Activated B cell treated with CpG ODN at 0.5 μM for 24 hours (primary cell): ENCODE results near the gene PHF13. TPM values are rescaled to one million over a fixed set of nuclear protein-coding genes. Genes with fewer than 3 reads are reported as not detected.

Experiments used
- ATAC-seq: fragments of 200-7000 bp; cut with Tn5 transposase; one replicate; pipeline ENCODE4 v1.10.0; 2021; ENCODE audit warnings: low read depth, mild to moderate bottlenecking, moderate library complexity
- CTCF ChIA-PET: fragments of 350-600 bp; sonication (Branson Sonifier 250); formaldehyde crosslinking; loops from one replicate; lab custom pipeline; 2021; ENCODE audit warnings: antibody characterized with exemption; lab: Charles Lee
- POLR2A ChIA-PET: fragments of 350-600 bp; sonication (Branson Sonifier 250); formaldehyde crosslinking; loops from one replicate; lab custom pipeline; 2021; ENCODE audit warnings: antibody characterized with exemption; lab: Charles Lee
- DNase-seq: peaks from one replicate; pipeline ENCODE4 v3.0.0; 2022
- H3K27ac Mint-ChIP-seq: one replicate; pipeline ENCODE4 v1.8.0; 2020; ENCODE audit warnings: mixed read lengths
- H3K27me3 Mint-ChIP-seq: one replicate; pipeline ENCODE4 v1.8.0; 2021; ENCODE audit warnings: mixed read lengths
- H3K36me3 Mint-ChIP-seq: one replicate; pipeline ENCODE4 v1.8.0; 2021; ENCODE audit warnings: low read depth, mixed read lengths
- H3K4me1 Mint-ChIP-seq: one replicate; pipeline ENCODE4 v1.8.0; 2021; ENCODE audit warnings: mixed read lengths
- H3K4me3 Mint-ChIP-seq: one replicate; pipeline ENCODE4 v1.8.0; 2020; ENCODE audit warnings: mild to moderate bottlenecking, mixed read lengths
- H3K9me3 Mint-ChIP-seq: one replicate; pipeline ENCODE4 v1.8.0; 2020; ENCODE audit warnings: mixed read lengths
- intact Hi-C: fragments of 100-400 bp; cut with micrococcal nuclease; formaldehyde crosslinking; loops from one replicate; pipeline ENCODE4 v1.15.1; 2024
- total RNA-seq: library from RNA; stranded (reverse); gene quantifications from 2 replicates; pipeline ENCODE4 v1.2.3, GENCODE V29; 2022
- TF ChIP-seq, protein P1 (sequence below): fragments of 200-600 bp; IDR thresholded peaks from one replicate; pipeline ENCODE4 v1.8.0; 2022; ENCODE audit warnings: antibody characterized with exemption, mild to moderate bottlenecking

The PHF13 gene
- total RNA-seq, 1 donor from 2014 or later: 6.1 TPM

DNA sequence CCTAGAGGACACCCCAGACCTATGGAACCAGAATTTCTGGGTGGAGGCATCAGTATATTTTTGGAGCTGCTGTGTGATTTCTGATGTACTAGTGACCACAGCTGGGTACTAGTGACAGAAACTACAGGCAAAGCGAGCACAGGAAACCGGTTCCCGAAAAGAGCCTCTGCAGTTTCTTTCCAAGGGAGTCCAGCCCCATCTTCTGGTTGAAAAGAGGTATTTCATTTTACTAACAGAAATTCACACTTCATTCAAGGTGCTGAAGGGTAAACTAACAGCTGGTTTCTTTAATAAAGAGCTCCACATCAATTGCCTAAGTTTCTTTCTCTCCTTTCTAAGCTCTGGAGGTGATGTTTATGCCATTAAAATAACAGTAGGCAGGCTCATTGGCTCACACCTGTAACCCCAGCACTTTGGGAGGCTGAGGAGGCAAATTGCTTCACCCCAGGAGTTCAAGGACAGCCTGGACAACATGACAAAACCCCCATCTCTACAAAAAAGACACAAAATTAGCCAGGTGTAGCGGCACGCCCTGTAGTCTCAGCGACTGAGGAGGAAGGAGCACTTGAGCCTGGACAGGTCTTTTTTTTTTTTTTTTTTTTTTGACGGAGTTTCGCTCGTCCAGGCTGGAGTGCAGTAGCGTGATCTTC is 33.1 kb downstream of the PHF13 start:
- no peak overlapping the region for H3K27ac Mint-ChIP-seq
- TF ChIP-seq, protein P1, sequence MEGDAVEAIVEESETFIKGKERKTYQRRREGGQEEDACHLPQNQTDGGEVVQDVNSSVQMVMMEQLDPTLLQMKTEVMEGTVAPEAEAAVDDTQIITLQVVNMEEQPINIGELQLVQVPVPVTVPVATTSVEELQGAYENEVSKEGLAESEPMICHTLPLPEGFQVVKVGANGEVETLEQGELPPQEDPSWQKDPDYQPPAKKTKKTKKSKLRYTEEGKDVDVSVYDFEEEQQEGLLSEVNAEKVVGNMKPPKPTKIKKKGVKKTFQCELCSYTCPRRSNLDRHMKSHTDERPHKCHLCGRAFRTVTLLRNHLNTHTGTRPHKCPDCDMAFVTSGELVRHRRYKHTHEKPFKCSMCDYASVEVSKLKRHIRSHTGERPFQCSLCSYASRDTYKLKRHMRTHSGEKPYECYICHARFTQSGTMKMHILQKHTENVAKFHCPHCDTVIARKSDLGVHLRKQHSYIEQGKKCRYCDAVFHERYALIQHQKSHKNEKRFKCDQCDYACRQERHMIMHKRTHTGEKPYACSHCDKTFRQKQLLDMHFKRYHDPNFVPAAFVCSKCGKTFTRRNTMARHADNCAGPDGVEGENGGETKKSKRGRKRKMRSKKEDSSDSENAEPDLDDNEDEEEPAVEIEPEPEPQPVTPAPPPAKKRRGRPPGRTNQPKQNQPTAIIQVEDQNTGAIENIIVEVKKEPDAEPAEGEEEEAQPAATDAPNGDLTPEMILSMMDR: peak; percentile 26

DNA sequence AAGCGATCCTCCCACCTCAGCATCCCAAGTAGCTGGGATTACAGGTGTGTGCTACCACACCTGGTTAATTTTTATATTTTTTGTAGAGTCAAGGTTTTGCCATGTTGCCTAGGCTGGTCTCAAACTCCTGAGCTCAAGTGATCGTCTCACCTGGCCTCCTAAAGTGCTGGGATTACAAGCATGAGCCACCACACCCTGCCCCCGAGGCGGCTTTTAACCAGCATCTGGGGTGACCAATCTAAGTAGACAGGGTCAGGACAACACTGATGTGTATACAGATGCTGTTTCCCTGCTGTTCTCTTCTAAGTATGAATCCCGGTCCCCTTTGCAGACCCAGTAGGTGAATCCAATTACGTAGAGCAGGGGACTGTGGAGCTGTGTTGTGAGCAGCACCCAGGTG is 35.0 kb downstream of the PHF13 start:
- POLR2A ChIA-PET: no interaction called here
- Mint-ChIP-seq H3K4me3 (no peak overlapping the region), H3K9me3 (no peaks in the 10 kb centered on the region), H3K27ac (no peak overlapping the region), H3K27me3 (no peaks in the 10 kb centered on the region), H3K4me1 (peaks cover 2% of the 10 kb centered on the region), H3K36me3 (peaks cover 45% of the 10 kb centered on the region)
- TF ChIP-seq, protein P1: no peak
- DNase-seq: no peak
- intact Hi-C loops: loop anchor here (10.0 kb wide), 1 partner anchor 404 kb away; the partner anchor contains the start of gene HES3
- CTCF ChIA-PET: no interaction called here
- no peak for ATAC-seq

More for the DNA sequence above, 33.1 kb downstream of the PHF13 start:
- intact Hi-C loops: loop anchor here (1.0 to 10.0 kb wide), 4 partner anchors 92 to 402 kb away; partner anchors contain the start of genes HES3 and NOL9
- Mint-ChIP-seq H3K9me3 (no peaks in the 10 kb centered on the region), H3K4me3 (no peak overlapping the region), H3K36me3 (peaks cover 44% of the 10 kb centered on the region), H3K4me1 (peaks cover 2% of the 10 kb centered on the region), H3K27me3 (no peaks in the 10 kb centered on the region)
- DNase-seq (no peak), ATAC-seq (peak; percentile 49)
- POLR2A ChIA-PET: interaction anchor here (0.7 kb wide), 2 partner anchors 14 to 75 kb away, joined by 3 to 5 read pairs; no protein-coding TSS in a partner anchor
- CTCF ChIA-PET: interaction anchor here (0.6 to 2.9 kb wide), 12 partner anchors 10 to 184 kb away, joined by 3 to 16 read pairs (median 4); partner anchors contain the start of genes KLHL21, NOL9, PLEKHG5 and TAS1R1

DNA sequence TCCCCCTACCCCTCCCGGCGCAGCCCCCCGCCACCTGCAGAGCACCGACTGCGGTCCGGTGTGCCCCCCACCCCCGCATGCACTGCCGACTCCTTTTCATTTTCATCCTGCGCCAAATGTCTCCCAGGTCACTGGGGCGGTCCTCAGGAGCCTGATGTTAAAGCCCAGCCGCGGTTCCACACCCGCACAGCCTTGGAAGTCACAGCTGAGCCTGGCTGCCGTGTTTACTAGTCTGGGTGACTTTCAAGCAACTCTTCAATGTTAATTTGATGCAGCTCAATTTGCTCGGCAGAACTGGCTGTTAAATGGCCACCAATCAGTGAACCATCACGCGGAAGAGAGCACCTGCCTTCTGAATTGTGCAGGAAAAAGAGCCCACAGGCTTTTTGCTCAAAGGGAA is 38.4 kb downstream of the PHF13 start:
- TF ChIP-seq, protein P1: no peak
- intact Hi-C loops: no loop called here
- no peaks in the 10 kb centered on the region for H3K27me3 Mint-ChIP-seq
- no peaks in the 10 kb centered on the region for H3K9me3 Mint-ChIP-seq
- H3K36me3 Mint-ChIP-seq: peaks cover 47% of the 10 kb centered on the region
- ChIA-PET CTCF (no interaction called here), POLR2A (no interaction called here)
- no peak for DNase-seq
- H3K27ac Mint-ChIP-seq: no peak overlapping the region
- no peak overlapping the region for H3K4me3 Mint-ChIP-seq
- no peak for ATAC-seq
- H3K4me1 Mint-ChIP-seq: no peaks in the 10 kb centered on the region

DNA sequence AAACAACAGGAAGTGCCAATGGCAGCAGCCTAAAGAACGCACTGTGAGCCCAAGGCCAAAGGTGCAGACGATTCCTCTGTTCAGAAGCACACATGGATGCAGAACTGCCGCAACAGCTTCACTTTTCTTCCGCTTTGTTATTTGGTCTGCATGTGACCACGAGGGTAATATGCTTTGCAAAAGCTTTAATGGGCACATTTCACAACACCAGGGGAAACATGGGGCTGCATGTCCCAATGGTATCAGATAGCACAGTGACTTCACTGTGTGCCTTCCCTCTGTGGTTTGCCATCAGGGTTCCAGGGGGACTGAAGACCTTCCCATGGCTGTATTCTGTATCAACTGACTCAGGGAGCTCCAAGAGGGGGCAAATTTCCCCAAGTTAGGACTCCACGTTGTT is 39.5 kb downstream of the PHF13 start:
- Mint-ChIP-seq H3K4me1 (no peaks in the 10 kb centered on the region), H3K9me3 (no peaks in the 10 kb centered on the region), H3K4me3 (no peak overlapping the region), H3K27me3 (no peaks in the 10 kb centered on the region), H3K36me3 (peaks cover 49% of the 10 kb centered on the region), H3K27ac (no peak overlapping the region)
- ChIA-PET POLR2A (no interaction called here), CTCF (no interaction called here)
- no peak for DNase-seq
- ATAC-seq: no peak
- TF ChIP-seq, protein P1: no peak
- intact Hi-C loops: no loop called here

DNA sequence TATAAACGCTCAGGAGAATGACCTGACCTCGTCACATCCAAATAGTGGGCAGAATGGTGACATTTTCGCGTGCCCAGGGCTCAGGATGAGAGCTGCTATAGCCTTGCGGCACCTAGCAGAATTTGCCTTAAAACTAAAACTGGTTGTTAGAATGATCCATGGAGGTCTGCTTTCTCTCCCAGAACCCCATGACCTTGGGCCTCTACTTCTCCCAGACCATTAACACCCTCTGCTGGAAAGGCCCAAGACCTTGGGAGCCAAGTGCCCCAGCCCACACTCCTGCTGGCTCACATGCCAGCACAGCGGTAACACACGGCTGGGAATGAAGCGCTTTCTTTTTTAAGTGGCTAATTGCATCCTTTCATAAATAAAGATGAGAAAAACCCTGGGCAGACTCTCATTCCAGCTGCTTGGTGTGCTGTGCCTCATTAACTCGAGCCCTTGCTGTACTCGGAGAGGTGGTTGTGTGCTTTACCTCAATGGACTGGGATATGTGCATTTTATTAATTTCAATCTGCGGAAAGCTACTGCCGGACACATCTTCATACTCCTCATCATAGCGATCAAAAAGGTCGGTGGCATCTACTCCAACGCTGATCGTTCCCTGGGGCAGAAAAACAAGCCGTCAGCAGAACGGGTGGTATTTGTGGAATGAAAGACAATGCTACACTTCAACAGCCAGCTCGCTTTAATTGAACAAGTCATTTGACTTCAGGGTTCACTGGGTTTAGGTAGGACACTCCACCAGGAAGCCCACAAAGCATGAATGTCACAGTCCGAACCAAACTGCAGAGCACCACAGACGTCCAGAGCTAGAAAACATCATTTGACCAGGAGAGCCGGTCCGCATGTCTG is 40.1 kb downstream of the PHF13 start:
- intact Hi-C loops: no loop called here
- ChIA-PET CTCF (no interaction called here), POLR2A (no interaction called here)

More for the DNA sequence above, 40.1 kb downstream of the PHF13 start:
- TF ChIP-seq, protein P1: no peak
- no peak for DNase-seq
- Mint-ChIP-seq H3K27me3 (no peaks in the 10 kb centered on the region), H3K27ac (no peak overlapping the region), H3K36me3 (peaks cover 53% of the 10 kb centered on the region), H3K4me1 (no peaks in the 10 kb centered on the region), H3K4me3 (no peak overlapping the region), H3K9me3 (no peaks in the 10 kb centered on the region)
- no peak for ATAC-seq
